Rectal smooth muscle tissue (tissue), 1 donor: Measurements from ENCODE around the gene SMPD2.
"Not testable (repeated sequence)": the region's sequence is repeated elsewhere in the genome, so short reads cannot be mapped to it uniquely, and the experiment has no call there.

Experiments
- H3K27ac ChIP-seq: one replicate; pipeline ENCODE4 v1.7.0; 2013; ENCODE audit warnings: low read depth, low read length, inconsistent platforms
- H3K27me3 ChIP-seq: one replicate; pipeline ENCODE4 v1.7.0; 2013; ENCODE audit warnings: low read length; ENCODE audit not compliant: control insufficient read depth, insufficient read depth
- H3K36me3 ChIP-seq: one replicate; pipeline ENCODE4 v1.7.0; 2013; ENCODE audit warnings: low read length; ENCODE audit not compliant: control insufficient read depth, insufficient read depth
- H3K4me1 ChIP-seq: one replicate; pipeline ENCODE4 v1.7.0; 2013; ENCODE audit warnings: low read length; ENCODE audit not compliant: control insufficient read depth, insufficient read depth
- H3K4me3 ChIP-seq: one replicate; pipeline ENCODE4 v1.7.0; 2013; ENCODE audit warnings: low read length
- H3K9ac ChIP-seq: one replicate; pipeline ENCODE4 v1.7.0; 2013; ENCODE audit warnings: low read length

The SMPD2 gene

GRCh38 chr6:109456710-109457561, 16.4 kb downstream of the SMPD2 start:
- H3K27ac ChIP-seq = no peak overlapping the region
- no peaks in the 10 kb centered on the region for H3K27me3 ChIP-seq
- peak overlapping the region; percentile 97 for H3K4me3 ChIP-seq
- no peak overlapping the region for H3K9ac ChIP-seq
- H3K4me1 ChIP-seq = peaks cover 3% of the 10 kb centered on the region
- peaks cover 8% of the 10 kb centered on the region for H3K36me3 ChIP-seq

- H3K4me3 ChIP-seq = no peak overlapping the region
- no peak overlapping the region for H3K9ac ChIP-seq
- H3K27ac ChIP-seq = no peak overlapping the region
- H3K27me3 ChIP-seq = no peaks in the 10 kb centered on the region
- peaks cover 3% of the 10 kb centered on the region for H3K4me1 ChIP-seq
- peaks cover 8% of the 10 kb centered on the region for H3K36me3 ChIP-seq
Observed at GRCh38 chr6:109457562-109457996, 17.1 kb downstream of the SMPD2 start.

GRCh38 chr6:109458774-109459531, 18.4 kb downstream of the SMPD2 start:
- Histone ChIP-seq H3K4me1 (peaks cover 3% of the 10 kb centered on the region), H3K27ac (no peak overlapping the region), H3K4me3 (no peak overlapping the region), H3K27me3 (no peaks in the 10 kb centered on the region), H3K9ac (no peak overlapping the region), H3K36me3 (no peaks in the 10 kb centered on the region)

GRCh38 chr6:109460161-109460829, 19.8 kb downstream of the SMPD2 start:
- no peaks in the 10 kb centered on the region for H3K36me3 ChIP-seq
- no peak overlapping the region for H3K9ac ChIP-seq
- H3K27me3 ChIP-seq = no peaks in the 10 kb centered on the region
- peaks cover 1% of the 10 kb centered on the region for H3K4me1 ChIP-seq
- no peak overlapping the region for H3K27ac ChIP-seq
- no peak overlapping the region for H3K4me3 ChIP-seq

GRCh38 chr6:109461205-109461604, 20.7 kb downstream of the SMPD2 start:
- not testable (repeated sequence) for H3K9ac ChIP-seq, H3K27ac ChIP-seq, H3K36me3 ChIP-seq, H3K4me1 ChIP-seq, H3K27me3 ChIP-seq, H3K4me3 ChIP-seq

GRCh38 chr6:109461733-109462526, 21.4 kb downstream of the SMPD2 start:
- no peak overlapping the region for H3K4me3 ChIP-seq
- H3K27me3 ChIP-seq = no peaks in the 10 kb centered on the region
- no peak overlapping the region for H3K9ac ChIP-seq
- no peak overlapping the region for H3K27ac ChIP-seq
- H3K36me3 ChIP-seq = peaks cover 4% of the 10 kb centered on the region
- H3K4me1 ChIP-seq = no peaks in the 10 kb centered on the region

GRCh38 chr6:109465772-109466171, 25.2 kb downstream of the SMPD2 start:
- Histone ChIP-seq H3K36me3 (peaks cover 13% of the 10 kb centered on the region), H3K9ac (no peak overlapping the region), H3K27ac (no peak overlapping the region), H3K27me3 (no peaks in the 10 kb centered on the region), H3K4me1 (no peaks in the 10 kb centered on the region), H3K4me3 (no peak overlapping the region)

GRCh38 chr6:109466212-109466923, 25.8 kb downstream of the SMPD2 start:
- Histone ChIP-seq H3K4me1 (no peaks in the 10 kb centered on the region), H3K27me3 (no peaks in the 10 kb centered on the region), H3K36me3 (peaks cover 19% of the 10 kb centered on the region), H3K27ac (no peak overlapping the region), H3K9ac (peak overlapping the region; percentile 10), H3K4me3 (no peak overlapping the region)

- Histone ChIP-seq H3K9ac (no peak overlapping the region), H3K36me3 (peaks cover 29% of the 10 kb centered on the region), H3K27me3 (no peaks in the 10 kb centered on the region), H3K27ac (no peak overlapping the region), H3K4me1 (no peaks in the 10 kb centered on the region), H3K4me3 (no peak overlapping the region)
Observed at GRCh38 chr6:109467696-109468095, 27.2 kb downstream of the SMPD2 start.

GRCh38 chr6:109469591-109470189, 29.2 kb downstream of the SMPD2 start:
- Histone ChIP-seq H3K9ac (no peak overlapping the region), H3K36me3 (peaks cover 29% of the 10 kb centered on the region), H3K27me3 (no peaks in the 10 kb centered on the region)

GRCh38 chr6:109471105-109471810, 30.7 kb downstream of the SMPD2 start:
- peaks cover 29% of the 10 kb centered on the region for H3K36me3 ChIP-seq
- H3K9ac ChIP-seq = no peak overlapping the region
- no peak overlapping the region for H3K4me3 ChIP-seq
- no peaks in the 10 kb centered on the region for H3K4me1 ChIP-seq
- no peak overlapping the region for H3K27ac ChIP-seq
- H3K27me3 ChIP-seq = no peaks in the 10 kb centered on the region

More at GRCh38 chr6:109469591-109470189, 29.2 kb downstream of the SMPD2 start:
- Histone ChIP-seq H3K27ac (no peak overlapping the region), H3K4me3 (no peak overlapping the region), H3K4me1 (no peaks in the 10 kb centered on the region)
